Measurements from ENCODE around the gene ENPP1. TPM values are rescaled to one million over a fixed set of nuclear protein-coding genes. Genes with fewer than 3 reads are reported as not detected.

The ENPP1 gene
- total and polyA plus RNA-seq, 9 of the 15 experiments (the other 6 are each of a cell fraction or from before 2014, with no cell fraction given), result 0.03 to 0.56 (median 0.14) TPM

DNA sequence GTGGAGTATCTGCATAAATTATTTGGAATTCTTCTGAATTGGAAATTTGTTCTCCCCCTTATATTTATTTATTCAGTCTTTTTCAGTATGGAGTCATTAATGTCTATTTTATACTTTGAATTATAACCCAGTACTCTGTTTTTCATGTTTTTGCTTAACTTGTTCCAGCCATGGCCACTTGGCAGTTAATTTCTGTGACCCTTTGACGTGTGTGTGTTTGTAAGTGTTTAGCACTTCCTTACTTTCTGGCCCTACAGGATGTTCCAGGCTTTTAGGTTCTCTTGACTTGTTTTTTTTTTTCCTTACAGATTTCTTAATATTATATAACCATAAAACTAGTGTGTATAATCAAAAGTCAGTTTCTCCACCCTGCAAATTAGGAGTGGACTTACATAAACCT lies 24.1 kb downstream of the ENPP1 start (continued):
- TF ChIP-seq MYBL2 (IDR thresholded peaks at IDR 0.05; ENCODE audit: low read depth) (no peak), MYBL2 (CRISPR knock-in tag; IDR thresholded peaks at IDR 0.05; ENCODE audit: borderline replicate concordance) (no peak), NR2C2 (CRISPR knock-in tag; IDR thresholded peaks at IDR 0.05) (no peak), NR2C2 (tag; IDR thresholded peaks at IDR 0.05) (no peak), KLF13 (tag; IDR thresholded peaks at IDR 0.05; ENCODE audit: borderline replicate concordance, low read depth) (no peak), TRIM28 (IDR thresholded peaks at IDR 0.05) (no peak), ZNF277 (CRISPR knock-in tag; IDR thresholded peaks at IDR 0.05; ENCODE audit: borderline replicate concordance) (no peak), DDX20 (tag; IDR thresholded peaks at IDR 0.05; ENCODE audit: low read depth) (no peak), NFE2 (IDR thresholded peaks at IDR 0.05; ENCODE audit: low read depth) (no peak)
- TF ChIP-seq, protein P1, sequence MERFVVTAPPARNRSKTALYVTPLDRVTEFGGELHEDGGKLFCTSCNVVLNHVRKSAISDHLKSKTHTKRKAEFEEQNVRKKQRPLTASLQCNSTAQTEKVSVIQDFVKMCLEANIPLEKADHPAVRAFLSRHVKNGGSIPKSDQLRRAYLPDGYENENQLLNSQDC (CRISPR knock-in tag; IDR thresholded peaks at IDR 0.05), result no peak
- TF ChIP-seq, protein P2, sequence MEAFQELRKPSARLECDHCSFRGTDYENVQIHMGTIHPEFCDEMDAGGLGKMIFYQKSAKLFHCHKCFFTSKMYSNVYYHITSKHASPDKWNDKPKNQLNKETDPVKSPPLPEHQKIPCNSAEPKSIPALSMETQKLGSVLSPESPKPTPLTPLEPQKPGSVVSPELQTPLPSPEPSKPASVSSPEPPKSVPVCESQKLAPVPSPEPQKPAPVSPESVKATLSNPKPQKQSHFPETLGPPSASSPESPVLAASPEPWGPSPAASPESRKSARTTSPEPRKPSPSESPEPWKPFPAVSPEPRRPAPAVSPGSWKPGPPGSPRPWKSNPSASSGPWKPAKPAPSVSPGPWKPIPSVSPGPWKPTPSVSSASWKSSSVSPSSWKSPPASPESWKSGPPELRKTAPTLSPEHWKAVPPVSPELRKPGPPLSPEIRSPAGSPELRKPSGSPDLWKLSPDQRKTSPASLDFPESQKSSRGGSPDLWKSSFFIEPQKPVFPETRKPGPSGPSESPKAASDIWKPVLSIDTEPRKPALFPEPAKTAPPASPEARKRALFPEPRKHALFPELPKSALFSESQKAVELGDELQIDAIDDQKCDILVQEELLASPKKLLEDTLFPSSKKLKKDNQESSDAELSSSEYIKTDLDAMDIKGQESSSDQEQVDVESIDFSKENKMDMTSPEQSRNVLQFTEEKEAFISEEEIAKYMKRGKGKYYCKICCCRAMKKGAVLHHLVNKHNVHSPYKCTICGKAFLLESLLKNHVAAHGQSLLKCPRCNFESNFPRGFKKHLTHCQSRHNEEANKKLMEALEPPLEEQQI (IDR thresholded peaks at IDR 0.05), result no peak

Data from K562 (cell line).